HepG2 (cell line): ENCODE results near the gene P2RX3. TPM values are rescaled to one million over a fixed set of nuclear protein-coding genes. Genes with fewer than 3 reads are reported as not detected.

Experiments used
- ATAC-seq: fragments of 200-7000 bp; cut with Tn5 transposase; 3 replicates; pipeline ENCODE4 v1.9.1; 2020; ENCODE audit warnings: mild to moderate bottlenecking, moderate library complexity
- BruUV-seq: library from RNA; stranded (reverse); fragments of 400-500 nt; replicated peaks from 2 replicates; lab custom pipeline; 2021; lab: Mats Ljungman, UMichigan
- CTCF ChIA-PET: fragments of 300-600 bp; formaldehyde crosslinking; extraction: SDS; loops from one replicate; lab custom pipeline; 2021; ENCODE audit warnings: low total read pairs, inconsistent platforms, low intra/inter-chr PET ratio; lab: Yijun Ruan, JAX
- POLR2A ChIA-PET: fragments of 350-600 bp; sonication (Branson Sonifier 250); formaldehyde crosslinking; loops from one replicate; lab custom pipeline; 2020; ENCODE audit warnings: antibody characterized with exemption, inconsistent platforms; lab: Yijun Ruan, JAX
- DNase-seq: peaks from one replicate; pipeline ENCODE4 v3.0.0-alpha.2; 2015; ENCODE audit warnings: low spot score
- FAIRE-seq: peaks from 3 replicates; lab custom pipeline; 2011; peaks lifted over from hg19 to GRCh38; lab: Jason Lieb, UNC
- H2AFZ ChIP-seq: one replicate; pipeline ENCODE4 v1.6.1; 2011; ENCODE audit warnings: low read length, inconsistent platforms
- H3K27ac ChIP-seq: fragments of 300-600 bp; 3 replicates; pipeline ENCODE4 v1.8.0; 2011; ENCODE audit warnings: mixed run types, mild to moderate bottlenecking, mixed read lengths, low read length, inconsistent platforms; ENCODE audit not compliant: insufficient read depth; ENCODE audit errors: extremely low read length
- H3K27me3 ChIP-seq, 2 experiments: fragments of 200-600 bp in 1 of 2; 2 replicates in 1 of 2; 3 replicates in 1 of 2; pipeline versions ENCODE4 v1.6.0 to v1.8.0; 2011; ENCODE audit warnings: low read length in 2 of 2, mild to moderate bottlenecking in 2 of 2, moderate library complexity in 2 of 2, inconsistent platforms in 1 of 2; ENCODE audit not compliant: insufficient read depth in 2 of 2, control insufficient read depth in 1 of 2
- H3K36me3 ChIP-seq, 2 experiments: fragments of 200-600 bp in 1 of 2; replicated peaks in 1 of 2; 2 replicates in 1 of 2; 3 replicates in 1 of 2; pipeline versions ENCODE4 v1.5.1 to v1.8.0; 2011; ENCODE audit warnings: low read length in 2 of 2, inconsistent platforms in 1 of 2; ENCODE audit not compliant: insufficient read depth in 2 of 2, control insufficient read depth in 1 of 2
- H3K4me1 ChIP-seq: 2 replicates; pipeline ENCODE4 v1.5.1; 2012; ENCODE audit warnings: low read length, inconsistent platforms; ENCODE audit not compliant: insufficient read depth
- H3K4me2 ChIP-seq: 2 replicates; pipeline ENCODE4 v1.6.0; 2011; ENCODE audit warnings: low read depth, low read length, inconsistent platforms
- H3K4me3 ChIP-seq, 3 experiments: fragments of 200-600 bp in 1 of 3; sonication (generic), shearing (Covaris generic) in 1 of 3; replicated peaks in 1 of 3; 2 replicates each; pipeline ENCODE4 v1.5.1; 2011 to 2016; ENCODE audit warnings: low read length in 3 of 3, inconsistent platforms in 2 of 3, low read depth in 2 of 3, mild to moderate bottlenecking in 2 of 3, control low read depth in 1 of 3, mixed read lengths in 1 of 3; ENCODE audit not compliant: insufficient read depth in 1 of 3
- H3K79me2 ChIP-seq: one replicate; pipeline ENCODE4 v1.6.1; 2011; ENCODE audit warnings: low read length, inconsistent platforms; ENCODE audit not compliant: insufficient read depth
- H3K9ac ChIP-seq: 2 replicates; pipeline ENCODE4 v1.6.0; 2011; ENCODE audit warnings: mild to moderate bottlenecking, low read depth, low read length, inconsistent platforms; ENCODE audit not compliant: insufficient read depth
- H3K9me3 ChIP-seq: 2 replicates; pipeline ENCODE4 v1.5.1; 2012; ENCODE audit warnings: mild to moderate bottlenecking, low read length
- H4K20me1 ChIP-seq: 2 replicates; pipeline ENCODE4 v1.6.0; 2011; ENCODE audit warnings: inconsistent platforms, mild to moderate bottlenecking, low read length, moderate library complexity; ENCODE audit not compliant: insufficient read depth
- ARNTL ChIP-seq: sonication (generic); formaldehyde crosslinking; IDR thresholded peaks from 2 replicates; pipeline ENCODE4 v1.4.0; 2020; ENCODE audit warnings: mild to moderate bottlenecking, missing genetic modification reagents
- FOXA3 ChIP-seq: IDR thresholded peaks from 2 replicates; pipeline ENCODE4 v1.6.1; 2016; ENCODE audit warnings: missing genetic modification reagents, missing compliant biosample characterization
- MAF1 ChIP-seq: sonication (generic); formaldehyde crosslinking; IDR thresholded peaks from 2 replicates; pipeline ENCODE4 v1.5.0; 2020; ENCODE audit warnings: missing genetic modification reagents, borderline replicate concordance
- MEF2D ChIP-seq: sonication (generic); formaldehyde crosslinking; IDR thresholded peaks from 2 replicates; pipeline ENCODE4 v1.5.1; 2020; ENCODE audit warnings: mild to moderate bottlenecking, missing genetic modification reagents
- MXD4 ChIP-seq: IDR thresholded peaks from 2 replicates; pipeline ENCODE4 v1.6.1; 2016; ENCODE audit warnings: mild to moderate bottlenecking, missing biosample characterization, missing genetic modification reagents
- SETDB1 ChIP-seq: sonication (generic); formaldehyde crosslinking; IDR thresholded peaks from 2 replicates; pipeline ENCODE4 v1.5.1; 2020; ENCODE audit warnings: missing genetic modification reagents, mild to moderate bottlenecking, borderline replicate concordance
- SMARCC2 ChIP-seq: fragments of 450-650 bp; IDR thresholded peaks from 2 replicates; pipeline ENCODE4 v1.6.1; 2017; ENCODE audit warnings: antibody characterized with exemption, mild to moderate bottlenecking
- SNRNP70 ChIP-seq: fragments of 200-400 bp; formaldehyde crosslinking; IDR thresholded peaks from 2 replicates; pipeline ENCODE4 v1.6.1; 2017; ENCODE audit warnings: mild to moderate bottlenecking, low read depth, low read length, moderate library complexity
- TFDP2 ChIP-seq: sonication (generic); formaldehyde crosslinking; IDR thresholded peaks from 2 replicates; pipeline ENCODE4 v1.4.0; 2020; ENCODE audit warnings: missing genetic modification reagents
- ZNF136 ChIP-seq: sonication (generic); formaldehyde crosslinking; IDR thresholded peaks from 2 replicates; pipeline ENCODE4 v1.8.1; 2022; ENCODE audit warnings: low read depth, mild to moderate bottlenecking, moderate library complexity, missing genetic modification reagents
- ZNF446 ChIP-seq: sonication (generic); formaldehyde crosslinking; IDR thresholded peaks from 2 replicates; pipeline ENCODE4 v1.5.0; 2020; ENCODE audit warnings: mild to moderate bottlenecking, missing genetic modification reagents
- ZNF567 ChIP-seq: sonication (generic); formaldehyde crosslinking; IDR thresholded peaks from 2 replicates; pipeline ENCODE4 v1.8.1; 2023; ENCODE audit warnings: mild to moderate bottlenecking, missing genetic modification reagents, borderline replicate concordance
- ZNF678 ChIP-seq: sonication (generic); formaldehyde crosslinking; IDR thresholded peaks from 2 replicates; pipeline ENCODE4 v1.4.0; 2020; ENCODE audit warnings: mild to moderate bottlenecking, missing genetic modification reagents
- ZNF703 ChIP-seq: sonication (generic); formaldehyde crosslinking; IDR thresholded peaks from 2 replicates; pipeline ENCODE4 v1.5.1; 2020; ENCODE audit warnings: missing genetic modification reagents, mild to moderate bottlenecking, moderate library complexity, borderline replicate concordance
- ZNF746 ChIP-seq: sonication (generic); formaldehyde crosslinking; IDR thresholded peaks from 2 replicates; pipeline ENCODE4 v1.8.0; 2022; ENCODE audit warnings: mild to moderate bottlenecking, missing genetic modification reagents
- WGBS: methylation state at CpG from one replicate; pipeline ENCODE4 v1.1.6; 2017; ENCODE audit warnings: low lambda C conversion rate; 5-methylcytosine and 5-hydroxymethylcytosine counted together
- in situ Hi-C: cut with HindIII; loops from 2 replicates; pipeline ENCODE4 v1.10.0; 2017; ENCODE audit warnings: low pct_unique_long_range_greater_than_20kb; ENCODE audit not compliant: extremely low pct_ligation_motif_present
- intact Hi-C: fragments of 100-400 bp; cut with micrococcal nuclease; formaldehyde crosslinking; loops from one replicate; pipeline ENCODE4 v1.10.0; 2022; ENCODE audit not compliant: unreplicated experiment
- polyA plus RNA-seq, 8 experiments: library from polyadenylated mRNA; depleted of rRNA in 3 of 8; stranded (reverse) in 7 of 8; unstranded in 1 of 8; fragments of >200 nt; fragmentation: Illumina TruSeq in 4 of 8; extraction: Trizol in 4 of 8; gene quantifications; 2 replicates each; pipeline versions ENCODE4 v1.2.1 to v1.2.3, GENCODE V29; 2011 to 2016; ENCODE audit warnings: low read depth in 4 of 8, missing spikeins in 1 of 8, mixed read lengths in 1 of 8; ENCODE audit not compliant: insufficient read depth in 1 of 8
- total RNA-seq, 5 experiments: library from RNA; depleted of rRNA; stranded (reverse); fragments of >200 nt; fragmentation: Illumina TruSeq; extraction: Trizol; gene quantifications; 2 replicates each; pipeline ENCODE4 v1.2.3, GENCODE V29; 2016; ENCODE audit warnings: low read depth in 1 of 5
- TF ChIP-seq, protein P1 (sequence below): sonication (generic); formaldehyde crosslinking; IDR thresholded peaks from 2 replicates; pipeline ENCODE4 v1.4.0; 2020; ENCODE audit warnings: mild to moderate bottlenecking, low read depth, missing genetic modification reagents
- TF ChIP-seq, protein P2 (sequence below): sonication (generic); formaldehyde crosslinking; IDR thresholded peaks from 2 replicates; pipeline ENCODE4 v1.8.1; 2022; ENCODE audit warnings: mild to moderate bottlenecking, missing genetic modification reagents
- TF ChIP-seq, protein P3 (sequence below): sonication (generic); formaldehyde crosslinking; conservative IDR thresholded peaks from 2 replicates; pipeline ENCODE4 v1.8.0; 2022; ENCODE audit warnings: missing genetic modification reagents
- TF ChIP-seq, protein P4 (sequence below): sonication (generic); formaldehyde crosslinking; IDR thresholded peaks from 2 replicates; pipeline ENCODE4 v1.4.0; 2020; ENCODE audit warnings: missing genetic modification reagents; ENCODE audit errors: not compliant biosample characterization

The P2RX3 gene
- total and polyA plus RNA-seq, 2 of the 13 experiments (the other 11 are each of a cell fraction or from before 2014, with no cell fraction given): 0.08 TPM; not detected in 1

- TF ChIP-seq SETDB1 (CRISPR knock-in tag) (no peak), ZNF703 (no peak), ZNF446 (CRISPR knock-in tag) (no peak), FOXA3 (CRISPR knock-in tag) (no peak)
- TF ChIP-seq, protein P1, sequence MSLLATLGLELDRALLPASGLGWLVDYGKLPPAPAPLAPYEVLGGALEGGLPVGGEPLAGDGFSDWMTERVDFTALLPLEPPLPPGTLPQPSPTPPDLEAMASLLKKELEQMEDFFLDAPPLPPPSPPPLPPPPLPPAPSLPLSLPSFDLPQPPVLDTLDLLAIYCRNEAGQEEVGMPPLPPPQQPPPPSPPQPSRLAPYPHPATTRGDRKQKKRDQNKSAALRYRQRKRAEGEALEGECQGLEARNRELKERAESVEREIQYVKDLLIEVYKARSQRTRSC (CRISPR knock-in tag): no peak
- TF ChIP-seq, protein P2, sequence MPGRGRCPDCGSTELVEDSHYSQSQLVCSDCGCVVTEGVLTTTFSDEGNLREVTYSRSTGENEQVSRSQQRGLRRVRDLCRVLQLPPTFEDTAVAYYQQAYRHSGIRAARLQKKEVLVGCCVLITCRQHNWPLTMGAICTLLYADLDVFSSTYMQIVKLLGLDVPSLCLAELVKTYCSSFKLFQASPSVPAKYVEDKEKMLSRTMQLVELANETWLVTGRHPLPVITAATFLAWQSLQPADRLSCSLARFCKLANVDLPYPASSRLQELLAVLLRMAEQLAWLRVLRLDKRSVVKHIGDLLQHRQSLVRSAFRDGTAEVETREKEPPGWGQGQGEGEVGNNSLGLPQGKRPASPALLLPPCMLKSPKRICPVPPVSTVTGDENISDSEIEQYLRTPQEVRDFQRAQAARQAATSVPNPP (CRISPR knock-in tag): no peak
- TF ChIP-seq, all 625 proteins: peak for 0
Observed at GRCh38 chr11:57370941-57371340, 32.8 kb downstream of the P2RX3 start (continued).

GRCh38 chr11:57373146-57373545 lies 35.0 kb downstream of the P2RX3 start:
- Histone ChIP-seq H2AFZ (no peak overlapping the region), H3K9ac (no peak overlapping the region), H3K4me1 (peaks cover 10% of the 10 kb centered on the region), H3K4me2 (no peak overlapping the region), H3K27ac (no peak overlapping the region), H3K27me3 (peaks cover 3 to 13% of the 10 kb centered on the region in 2 experiments), H3K79me2 (no peaks in the 10 kb centered on the region), H3K4me3 (no peak overlapping the region), H4K20me1 (no peaks in the 10 kb centered on the region), H3K36me3 (no peaks in the 10 kb centered on the region), H3K9me3 (no peaks in the 10 kb centered on the region)
- ATAC-seq: no peak
- intact Hi-C loops (no loop called here), in situ Hi-C loops (no loop called here)
- WGBS: 0% methylated on average over 3 of the region's 3 CpGs
- no TSS peak for BruUV-seq
- CTCF ChIA-PET: no interaction called here
- no peak for FAIRE-seq
- POLR2A ChIA-PET: no interaction called here
- no peak for DNase-seq
- no peak for TF ChIP-seq ZNF703
- no peak for TF ChIP-seq ZNF746 (CRISPR knock-in tag)
- no peak for TF ChIP-seq TFDP2
- no peak for TF ChIP-seq ARNTL (CRISPR knock-in tag)
- TF ChIP-seq MEF2D (CRISPR knock-in tag): no peak
- TF ChIP-seq, protein P3, sequence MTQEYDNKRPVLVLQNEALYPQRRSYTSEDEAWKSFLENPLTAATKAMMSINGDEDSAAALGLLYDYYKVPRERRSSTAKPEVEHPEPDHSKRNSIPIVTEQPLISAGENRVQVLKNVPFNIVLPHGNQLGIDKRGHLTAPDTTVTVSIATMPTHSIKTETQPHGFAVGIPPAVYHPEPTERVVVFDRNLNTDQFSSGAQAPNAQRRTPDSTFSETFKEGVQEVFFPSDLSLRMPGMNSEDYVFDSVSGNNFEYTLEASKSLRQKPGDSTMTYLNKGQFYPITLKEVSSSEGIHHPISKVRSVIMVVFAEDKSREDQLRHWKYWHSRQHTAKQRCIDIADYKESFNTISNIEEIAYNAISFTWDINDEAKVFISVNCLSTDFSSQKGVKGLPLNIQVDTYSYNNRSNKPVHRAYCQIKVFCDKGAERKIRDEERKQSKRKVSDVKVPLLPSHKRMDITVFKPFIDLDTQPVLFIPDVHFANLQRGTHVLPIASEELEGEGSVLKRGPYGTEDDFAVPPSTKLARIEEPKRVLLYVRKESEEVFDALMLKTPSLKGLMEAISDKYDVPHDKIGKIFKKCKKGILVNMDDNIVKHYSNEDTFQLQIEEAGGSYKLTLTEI (CRISPR knock-in tag): no peak
- no peak for TF ChIP-seq ZNF136 (CRISPR knock-in tag)
- TF ChIP-seq ZNF678: no peak
- no peak for TF ChIP-seq MXD4 (CRISPR knock-in tag)
- TF ChIP-seq, protein P4, sequence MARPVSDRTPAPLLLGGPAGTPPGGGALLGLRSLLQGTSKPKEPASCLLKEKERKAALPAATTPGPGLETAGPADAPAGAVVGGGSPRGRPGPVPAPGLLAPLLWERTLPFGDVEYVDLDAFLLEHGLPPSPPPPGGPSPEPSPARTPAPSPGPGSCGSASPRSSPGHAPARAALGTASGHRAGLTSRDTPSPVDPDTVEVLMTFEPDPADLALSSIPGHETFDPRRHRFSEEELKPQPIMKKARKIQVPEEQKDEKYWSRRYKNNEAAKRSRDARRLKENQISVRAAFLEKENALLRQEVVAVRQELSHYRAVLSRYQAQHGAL: no peak
- no peak for TF ChIP-seq ZNF567
- no peak for TF ChIP-seq SMARCC2
- TF ChIP-seq MAF1: no peak
- no peak for TF ChIP-seq SNRNP70
